ENCODE data around the gene CEBPE. TPM values are rescaled to one million over a fixed set of nuclear protein-coding genes. Genes with fewer than 3 reads are reported as not detected.
A peak's percentile ranks its signal among the peaks of the same experiment; 100 is the strongest.

Gene CEBPE
- total RNA-seq, 1 donor: not detected

- no peak overlapping the region for H3K4me3 ChIP-seq (ENCODE audit: low read depth, low read length)
- no peak for DNase-seq (ENCODE audit: low read depth)
- TF ChIP-seq, protein P1, sequence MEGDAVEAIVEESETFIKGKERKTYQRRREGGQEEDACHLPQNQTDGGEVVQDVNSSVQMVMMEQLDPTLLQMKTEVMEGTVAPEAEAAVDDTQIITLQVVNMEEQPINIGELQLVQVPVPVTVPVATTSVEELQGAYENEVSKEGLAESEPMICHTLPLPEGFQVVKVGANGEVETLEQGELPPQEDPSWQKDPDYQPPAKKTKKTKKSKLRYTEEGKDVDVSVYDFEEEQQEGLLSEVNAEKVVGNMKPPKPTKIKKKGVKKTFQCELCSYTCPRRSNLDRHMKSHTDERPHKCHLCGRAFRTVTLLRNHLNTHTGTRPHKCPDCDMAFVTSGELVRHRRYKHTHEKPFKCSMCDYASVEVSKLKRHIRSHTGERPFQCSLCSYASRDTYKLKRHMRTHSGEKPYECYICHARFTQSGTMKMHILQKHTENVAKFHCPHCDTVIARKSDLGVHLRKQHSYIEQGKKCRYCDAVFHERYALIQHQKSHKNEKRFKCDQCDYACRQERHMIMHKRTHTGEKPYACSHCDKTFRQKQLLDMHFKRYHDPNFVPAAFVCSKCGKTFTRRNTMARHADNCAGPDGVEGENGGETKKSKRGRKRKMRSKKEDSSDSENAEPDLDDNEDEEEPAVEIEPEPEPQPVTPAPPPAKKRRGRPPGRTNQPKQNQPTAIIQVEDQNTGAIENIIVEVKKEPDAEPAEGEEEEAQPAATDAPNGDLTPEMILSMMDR (IDR thresholded peaks at IDR 0.05; ENCODE audit: insufficient read depth, low read length): no peak
Measured at GRCh38 chr14:23125011-23125410, 6.0 kb upstream of the CEBPE start.

GRCh38 chr14:23124337-23124954 is 5.4 kb upstream of the CEBPE start:
- no peak for DNase-seq (ENCODE audit: low read depth)
- H3K4me3 ChIP-seq (ENCODE audit: low read depth, low read length): no peak overlapping the region
- TF ChIP-seq, protein P1 (IDR thresholded peaks at IDR 0.05; ENCODE audit: insufficient read depth, low read length): no peak

DNA sequence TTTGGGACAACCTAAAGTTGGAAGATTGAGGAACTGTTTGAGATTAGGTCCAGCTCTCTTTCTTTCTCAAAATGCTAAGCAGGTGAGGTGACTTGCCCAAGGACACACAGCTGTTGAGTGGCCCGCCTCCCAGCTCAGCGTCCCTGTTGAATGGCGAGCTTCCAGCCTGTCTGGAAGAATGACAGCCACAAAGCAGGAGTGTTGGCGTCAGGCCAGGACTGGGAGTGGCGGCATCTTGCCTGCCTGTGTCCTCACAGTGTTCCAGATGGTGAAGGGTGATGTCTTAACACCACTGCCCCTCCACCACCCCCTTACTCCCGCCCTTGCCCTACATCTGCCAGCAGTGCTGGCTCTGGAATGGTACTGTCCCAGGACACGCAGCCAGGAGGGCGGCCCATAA is 4.4 kb upstream of the CEBPE start:
- TF ChIP-seq, protein P1 (IDR thresholded peaks at IDR 0.05; ENCODE audit: insufficient read depth, low read length): no peak
- no peak for DNase-seq (ENCODE audit: low read depth)
- H3K4me3 ChIP-seq (ENCODE audit: low read depth, low read length): no peak overlapping the region

- TF ChIP-seq, protein P1 (IDR thresholded peaks at IDR 0.05; ENCODE audit: insufficient read depth, low read length): no peak
- H3K4me3 ChIP-seq (ENCODE audit: low read depth, low read length): no peak overlapping the region
- DNase-seq (ENCODE audit: low read depth): no peak
Measured at GRCh38 chr14:23122086-23122485, 3.0 kb upstream of the CEBPE start.

DNA sequence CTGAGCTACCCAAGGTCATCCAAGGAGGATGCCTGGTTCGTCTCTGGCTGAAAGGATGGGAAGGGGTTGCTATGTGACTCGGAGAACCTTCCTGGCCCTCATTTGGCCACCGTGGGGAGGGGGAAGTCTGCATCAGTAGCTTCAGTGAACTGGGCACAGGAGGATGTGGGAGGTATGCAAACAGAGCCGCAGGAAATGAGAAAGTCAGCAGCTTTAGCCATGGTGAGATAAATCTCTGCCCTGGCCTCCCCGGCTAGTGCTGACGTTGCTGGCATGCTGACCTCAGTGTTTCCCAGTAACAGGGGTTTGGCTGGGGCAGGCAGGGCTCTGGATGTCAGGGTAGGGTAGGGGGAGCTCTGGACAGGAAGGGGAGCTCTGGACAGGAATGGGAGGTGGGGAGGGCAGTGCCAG is 2.3 kb upstream of the CEBPE start:
- TF ChIP-seq, protein P1 (IDR thresholded peaks at IDR 0.05; ENCODE audit: insufficient read depth, low read length): no peak
- DNase-seq (ENCODE audit: low read depth): peak; percentile 84
- no peak overlapping the region for H3K4me3 ChIP-seq (ENCODE audit: low read depth, low read length)

DNA sequence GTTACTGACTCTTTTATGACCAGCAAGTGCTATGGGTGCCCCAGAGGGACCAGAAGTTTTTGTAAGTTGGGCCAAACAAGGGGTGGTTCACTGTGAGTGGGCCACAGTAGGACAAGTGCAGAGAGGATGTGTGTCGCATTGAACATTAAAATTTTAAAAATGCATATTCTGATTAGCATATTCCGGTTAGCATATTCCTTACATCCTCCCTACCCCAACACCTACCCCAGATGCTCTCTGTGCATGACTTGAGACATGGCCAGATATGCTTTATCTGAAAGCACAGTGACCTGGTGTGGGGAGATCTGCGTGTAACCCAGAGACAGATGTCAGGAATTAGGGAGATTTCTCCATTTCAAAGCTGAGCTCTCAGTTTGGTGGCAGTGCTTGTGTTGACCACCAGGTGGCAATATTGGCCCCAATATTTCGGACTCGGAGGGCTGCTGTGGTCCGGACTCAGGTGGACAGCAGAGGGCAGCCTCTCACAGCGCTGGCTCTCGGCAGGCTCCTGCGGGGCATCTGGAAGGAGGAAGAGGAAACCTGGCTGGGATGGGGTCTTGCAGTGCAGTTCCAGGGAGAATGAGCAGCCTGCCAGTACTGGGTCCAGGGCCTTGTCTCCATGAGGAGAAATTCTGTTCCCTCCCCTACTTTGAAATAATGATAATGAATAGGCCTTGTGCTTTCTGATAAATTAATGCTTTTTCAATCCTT is 1.6 kb upstream of the CEBPE start:
- TF ChIP-seq, protein P1 (IDR thresholded peaks at IDR 0.05; ENCODE audit: insufficient read depth, low read length): peak; percentile 99
- H3K4me3 ChIP-seq (ENCODE audit: low read depth, low read length): no peak overlapping the region
- peak; percentile 88 for DNase-seq (ENCODE audit: low read depth)
